Caco-2 (cell line): Measurements from ENCODE around the gene MYH14. TPM values are rescaled to one million over a fixed set of nuclear protein-coding genes. Genes with fewer than 3 reads are reported as not detected.

Experiments
- BruUV-seq: library from RNA; stranded (reverse); fragments of 400-500 nt; replicated peaks from 2 replicates; lab custom pipeline; 2021; lab: Mats Ljungman, UMichigan
- CTCF ChIA-PET: fragments of 300-600 bp; sonication (Branson Sonifier 250); formaldehyde crosslinking; loops from one replicate; lab custom pipeline; 2022; ENCODE audit warnings: antibody characterized with exemption; lab: Charles Lee
- POLR2A ChIA-PET: fragments of 300-600 bp; sonication (Branson Sonifier 250); formaldehyde crosslinking; loops from one replicate; lab custom pipeline; 2022; ENCODE audit warnings: antibody characterized with exemption; lab: Charles Lee
- DNase-seq, 2 experiments: peaks; one replicate each; pipeline versions ENCODE4 v3.0.0 to v3.0.0-alpha.2; 2020 to 2022
- H3K27me3 ChIP-seq: replicated peaks from 2 replicates; pipeline ENCODE4 v1.6.0; 2011; ENCODE audit warnings: low read length; ENCODE audit not compliant: control insufficient read depth, insufficient read depth
- H3K36me3 ChIP-seq: 2 replicates; pipeline ENCODE4 v1.5.1; 2011; ENCODE audit warnings: low read length; ENCODE audit not compliant: control insufficient read depth, insufficient read depth
- H3K4me1 ChIP-seq: fragments of 250-450 bp; sonication (Bioruptor Pico); 2 replicates; pipeline ENCODE4 v1.5.1; 2020; ENCODE audit warnings: mild to moderate bottlenecking
- H3K4me3 ChIP-seq: 2 replicates; pipeline ENCODE4 v1.5.1; 2011; ENCODE audit warnings: low read depth, mild to moderate bottlenecking, control low read depth, low read length
- H3K9me3 ChIP-seq: fragments of 250-450 bp; sonication (Bioruptor Pico); 2 replicates; pipeline ENCODE4 v1.5.1; 2020; ENCODE audit warnings: mild to moderate bottlenecking, moderate library complexity
- H3K27ac Mint-ChIP-seq: one replicate; pipeline ENCODE4 v1.8.0; 2022; ENCODE audit warnings: mixed read lengths; ENCODE audit not compliant: unreplicated experiment
- H3K27me3 Mint-ChIP-seq: one replicate; pipeline ENCODE4 v1.8.0; 2022; ENCODE audit warnings: mixed read lengths; ENCODE audit not compliant: insufficient read depth, unreplicated experiment
- H3K36me3 Mint-ChIP-seq: one replicate; pipeline ENCODE4 v1.8.0; 2022; ENCODE audit warnings: mild to moderate bottlenecking, mixed read lengths; ENCODE audit not compliant: insufficient read depth, unreplicated experiment
- H3K4me1 Mint-ChIP-seq: one replicate; pipeline ENCODE4 v1.8.0; 2022; ENCODE audit warnings: low read depth, mixed read lengths; ENCODE audit not compliant: unreplicated experiment
- H3K4me3 Mint-ChIP-seq: one replicate; pipeline ENCODE4 v1.8.0; 2022; ENCODE audit warnings: mild to moderate bottlenecking, moderate library complexity, mixed read lengths; ENCODE audit not compliant: unreplicated experiment
- H3K9me3 Mint-ChIP-seq: one replicate; pipeline ENCODE4 v1.8.0; 2022; ENCODE audit warnings: mixed read lengths; ENCODE audit not compliant: unreplicated experiment
- intact Hi-C: fragments of 100-400 bp; cut with micrococcal nuclease; formaldehyde crosslinking; loops from one replicate; pipeline ENCODE4 v1.10.0; 2022; ENCODE audit not compliant: unreplicated experiment
- total RNA-seq: library from RNA; stranded (reverse); gene quantifications from 2 replicates; pipeline ENCODE4 v1.2.3, GENCODE V29; 2022
- TF ChIP-seq, protein P1 (sequence below), 2 experiments: fragments of 200-600 bp in 1 of 2; IDR thresholded peaks; 1 replicate in 1 of 2; 2 replicates in 1 of 2; pipeline versions ENCODE4 v1.5.1 to v1.8.0; 2011 to 2022; ENCODE audit warnings: antibody characterized with exemption in 1 of 2, control low read depth in 1 of 2, inconsistent platforms in 1 of 2, low read depth in 1 of 2, low read length in 1 of 2, mild to moderate bottlenecking in 1 of 2, moderate library complexity in 1 of 2; ENCODE audit not compliant: insufficient read depth in 1 of 2, severe bottlenecking in 1 of 2, unreplicated experiment in 1 of 2

Gene MYH14
- total RNA-seq, 1 experiment from 2014 or later = 89.8 TPM

DNA sequence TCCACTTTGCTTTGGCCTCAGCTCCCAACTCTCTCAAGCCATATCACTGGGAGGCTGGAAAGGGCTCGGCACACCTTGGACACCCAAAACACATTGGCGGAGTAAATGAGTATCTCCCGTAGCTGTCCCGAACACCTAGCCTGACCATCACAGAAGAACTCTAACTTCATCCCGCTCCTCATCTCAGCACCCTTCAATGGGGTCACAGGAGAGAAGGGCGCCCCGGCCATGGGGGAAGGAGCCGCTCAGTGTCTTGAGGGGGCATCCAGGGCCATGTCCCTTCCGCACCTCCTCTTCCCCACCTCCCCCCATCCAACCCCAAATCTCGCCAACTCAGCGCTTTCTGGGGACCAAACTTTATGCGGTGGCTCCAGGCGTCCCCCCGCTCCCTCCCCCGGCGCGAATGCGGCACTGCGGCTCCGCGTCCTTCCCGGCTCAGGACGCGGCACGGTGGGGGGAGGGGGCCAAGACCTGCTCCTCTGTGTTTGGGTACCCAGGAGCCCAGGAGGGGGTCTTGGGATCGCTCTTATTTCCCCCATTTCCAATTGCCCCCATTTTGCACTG lies 122.8 kb downstream of the MYH14 start:
- Mint-ChIP-seq H3K36me3 (peaks cover 61% of the 10 kb centered on the region), H3K9me3 (peaks cover 16% of the 10 kb centered on the region), H3K27me3 (peaks cover 10% of the 10 kb centered on the region), H3K27ac (no peak overlapping the region), H3K4me3 (peak overlapping the region; percentile 74), H3K4me1 (peaks cover 36% of the 10 kb centered on the region)
- no TSS peak for BruUV-seq
- no peaks in the 10 kb centered on the region for H3K27me3 ChIP-seq
- H3K4me1 ChIP-seq = peaks cover 29% of the 10 kb centered on the region
- no peak for DNase-seq
- H3K36me3 ChIP-seq = no peaks in the 10 kb centered on the region
- peak overlapping the region; percentile 12 for H3K4me3 ChIP-seq
- ChIA-PET CTCF (interaction anchor here (0.7 to 1.0 kb wide), 4 partner anchors 15 to 329 kb away, joined by 5 to 12 read pairs (median 6); no protein-coding TSS in a partner anchor), POLR2A (no interaction called here)
- TF ChIP-seq, protein P1, sequence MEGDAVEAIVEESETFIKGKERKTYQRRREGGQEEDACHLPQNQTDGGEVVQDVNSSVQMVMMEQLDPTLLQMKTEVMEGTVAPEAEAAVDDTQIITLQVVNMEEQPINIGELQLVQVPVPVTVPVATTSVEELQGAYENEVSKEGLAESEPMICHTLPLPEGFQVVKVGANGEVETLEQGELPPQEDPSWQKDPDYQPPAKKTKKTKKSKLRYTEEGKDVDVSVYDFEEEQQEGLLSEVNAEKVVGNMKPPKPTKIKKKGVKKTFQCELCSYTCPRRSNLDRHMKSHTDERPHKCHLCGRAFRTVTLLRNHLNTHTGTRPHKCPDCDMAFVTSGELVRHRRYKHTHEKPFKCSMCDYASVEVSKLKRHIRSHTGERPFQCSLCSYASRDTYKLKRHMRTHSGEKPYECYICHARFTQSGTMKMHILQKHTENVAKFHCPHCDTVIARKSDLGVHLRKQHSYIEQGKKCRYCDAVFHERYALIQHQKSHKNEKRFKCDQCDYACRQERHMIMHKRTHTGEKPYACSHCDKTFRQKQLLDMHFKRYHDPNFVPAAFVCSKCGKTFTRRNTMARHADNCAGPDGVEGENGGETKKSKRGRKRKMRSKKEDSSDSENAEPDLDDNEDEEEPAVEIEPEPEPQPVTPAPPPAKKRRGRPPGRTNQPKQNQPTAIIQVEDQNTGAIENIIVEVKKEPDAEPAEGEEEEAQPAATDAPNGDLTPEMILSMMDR (IDR thresholded peaks at IDR 0.05; ENCODE audit: insufficient read depth in 1 of 2, low read depth in 1 of 2, low read length in 1 of 2, severe bottlenecking in 1 of 2, unreplicated experiment in 1 of 2) = no peak
- intact Hi-C loops = no loop called here
- no peaks in the 10 kb centered on the region for H3K9me3 ChIP-seq

DNA sequence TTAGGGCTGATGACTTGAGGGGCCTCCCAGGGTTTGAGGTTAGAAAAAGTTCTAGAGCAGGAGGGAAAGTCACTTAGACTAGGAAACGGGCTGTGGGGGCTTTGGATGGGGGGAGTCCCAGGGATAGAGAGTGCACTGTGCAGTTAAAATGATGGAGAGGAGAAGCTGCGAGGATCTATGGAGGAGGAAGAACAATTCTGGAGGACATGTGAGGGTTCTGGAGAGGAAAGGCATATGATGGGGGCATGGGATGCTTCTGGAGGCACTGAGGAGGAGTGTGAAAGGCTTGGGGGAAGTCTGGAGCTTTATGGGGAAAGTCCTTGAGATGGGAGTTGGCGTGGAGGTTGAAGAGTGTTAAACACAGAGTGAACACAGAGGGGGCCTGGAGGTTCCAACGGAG lies 123.6 kb downstream of the MYH14 start:
- H3K27me3 ChIP-seq = no peaks in the 10 kb centered on the region

DNA sequence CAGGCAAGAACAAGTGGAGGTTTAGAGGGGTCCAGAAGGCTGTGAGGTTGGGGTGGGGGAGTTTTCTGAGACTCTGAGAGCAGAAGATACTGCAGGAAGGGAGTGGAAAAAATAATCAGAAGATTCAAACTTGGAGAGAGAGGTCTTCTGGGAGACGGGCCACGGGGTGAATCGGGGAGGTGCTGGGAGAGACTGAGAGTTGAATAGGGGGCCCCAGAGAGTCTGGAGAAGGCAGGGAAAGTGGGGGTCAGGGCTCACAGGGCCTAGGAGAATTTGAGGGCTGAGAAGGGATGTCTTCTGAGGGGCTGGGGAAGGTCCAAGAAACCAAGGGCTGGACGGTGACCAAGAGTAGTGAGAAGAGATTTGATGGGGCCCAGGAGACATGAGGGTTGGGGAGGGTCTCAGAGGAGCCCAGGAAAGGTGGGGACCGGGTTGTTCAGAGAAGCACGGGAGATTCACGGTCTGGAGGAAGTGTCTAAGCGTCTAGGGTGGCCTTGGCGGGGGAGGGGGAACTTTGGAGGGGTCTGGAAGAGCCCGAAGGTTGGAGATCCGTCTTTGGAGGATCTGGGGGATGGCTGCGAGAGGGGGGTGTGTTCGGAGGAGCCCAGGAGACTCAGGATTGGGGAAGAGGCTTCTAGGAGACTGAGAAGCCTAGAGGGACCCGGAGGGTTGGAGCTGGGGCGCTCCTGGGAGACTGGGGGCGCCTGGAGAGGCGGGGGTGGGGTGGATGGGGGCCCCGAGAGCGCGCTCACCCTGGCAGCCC lies 124.2 kb downstream of the MYH14 start:
- Histone ChIP-seq H3K36me3 (no peaks in the 10 kb centered on the region), H3K4me1 (peaks cover 35% of the 10 kb centered on the region), H3K9me3 (no peaks in the 10 kb centered on the region), H3K27me3 (no peaks in the 10 kb centered on the region), H3K4me3 (peak overlapping the region; percentile 25)
- POLR2A ChIA-PET = no interaction called here
- Mint-ChIP-seq H3K27me3 (peaks cover 10% of the 10 kb centered on the region), H3K9me3 (peaks cover 16% of the 10 kb centered on the region), H3K4me1 (peaks cover 44% of the 10 kb centered on the region), H3K27ac (peak overlapping the region; percentile 70), H3K4me3 (peak overlapping the region; percentile 74), H3K36me3 (peaks cover 65% of the 10 kb centered on the region)
- intact Hi-C loops = no loop called here
- CTCF ChIA-PET = interaction anchor here (1.0 to 2.1 kb wide), 3 partner anchors 12 to 180 kb away, joined by 3 to 23 read pairs (median 11); no protein-coding TSS in a partner anchor
- no peak for DNase-seq
- no TSS peak for BruUV-seq
- TF ChIP-seq, protein P1 (IDR thresholded peaks at IDR 0.05; ENCODE audit: insufficient read depth in 1 of 2, low read depth in 1 of 2, low read length in 1 of 2, severe bottlenecking in 1 of 2, unreplicated experiment in 1 of 2) = no peak

More for the DNA sequence above, 123.6 kb downstream of the MYH14 start:
- no peak overlapping the region for H3K4me3 ChIP-seq
- ChIA-PET CTCF (interaction anchor here (0.7 kb wide), 1 partner anchor 141 kb away, joined by 12 read pairs; no protein-coding TSS in a partner anchor), POLR2A (no interaction called here)
- BruUV-seq = TSS peak; percentile 22
- Mint-ChIP-seq H3K4me3 (peak overlapping the region; percentile 74), H3K9me3 (peaks cover 16% of the 10 kb centered on the region), H3K27me3 (peaks cover 10% of the 10 kb centered on the region), H3K27ac (peak overlapping the region; percentile 70), H3K36me3 (peaks cover 65% of the 10 kb centered on the region), H3K4me1 (peaks cover 44% of the 10 kb centered on the region)
- peaks cover 34% of the 10 kb centered on the region for H3K4me1 ChIP-seq
- no peak for DNase-seq
- TF ChIP-seq, protein P1 (IDR thresholded peaks at IDR 0.05; ENCODE audit: insufficient read depth in 1 of 2, low read depth in 1 of 2, low read length in 1 of 2, severe bottlenecking in 1 of 2, unreplicated experiment in 1 of 2) = no peak
- intact Hi-C loops = no loop called here
- H3K9me3 ChIP-seq = no peaks in the 10 kb centered on the region
- no peaks in the 10 kb centered on the region for H3K36me3 ChIP-seq
